IPS-11a (cell line): Measurements from ENCODE around the gene LST1.
A peak's percentile ranks its signal among the peaks of the same experiment; 100 is the strongest.

ENCODE experiments used
- H3K4me3 ChIP-seq: one replicate; pipeline ENCODE4 v1.5.1; 2013; ENCODE audit warnings: low read depth, low read length, control low read depth

The LST1 gene

GRCh38 chr6:31619805-31620585 lies 33.9 kb downstream of the LST1 start:
- peak overlapping the region; percentile 83 for H3K4me3 ChIP-seq

- peak within 1 kb of the TSS; percentile 89 for H3K4me3 ChIP-seq
Observed at GRCh38 chr6:31620586-31621319, 34.7 kb downstream of the LST1 start, which contains the start of gene PRRC2A. TSS of gene PRRC2A (plus strand) at chr6:31620715. CDS start at chr6:31622790, 2,075 bp downstream.

- H3K4me3 ChIP-seq = peak overlapping the region; percentile 89
Observed at GRCh38 chr6:31621320-31621939, 35.4 kb downstream of the LST1 start.

- peak overlapping the region; percentile 89 for H3K4me3 ChIP-seq
Observed at GRCh38 chr6:31621991-31622390, 35.9 kb downstream of the LST1 start.

- H3K4me3 ChIP-seq = no peak overlapping the region
Observed at GRCh38 chr6:31622684-31623091, 36.6 kb downstream of the LST1 start.

GRCh38 chr6:31624070-31624469 lies 38.0 kb downstream of the LST1 start:
- H3K4me3 ChIP-seq = no peak overlapping the region

GRCh38 chr6:31626952-31627351 lies 40.9 kb downstream of the LST1 start:
- H3K4me3 ChIP-seq = no peak overlapping the region

- no peak overlapping the region for H3K4me3 ChIP-seq
Observed at GRCh38 chr6:31627690-31628287, 41.7 kb downstream of the LST1 start.

- H3K4me3 ChIP-seq = no peak overlapping the region
Observed at GRCh38 chr6:31629014-31629413, 42.9 kb downstream of the LST1 start.

GRCh38 chr6:31630177-31630934 lies 44.3 kb downstream of the LST1 start:
- H3K4me3 ChIP-seq = no peak overlapping the region

- no peak overlapping the region for H3K4me3 ChIP-seq
Observed at GRCh38 chr6:31631209-31631608, 45.1 kb downstream of the LST1 start.

GRCh38 chr6:31631681-31632278 lies 45.7 kb downstream of the LST1 start:
- no peak overlapping the region for H3K4me3 ChIP-seq

- H3K4me3 ChIP-seq = no peak overlapping the region
Observed at GRCh38 chr6:31632279-31632946, 46.3 kb downstream of the LST1 start.

- no peak overlapping the region for H3K4me3 ChIP-seq
Observed at GRCh38 chr6:31633447-31633846, 47.4 kb downstream of the LST1 start.

- H3K4me3 ChIP-seq = no peak overlapping the region
Observed at GRCh38 chr6:31634131-31634530, 48.1 kb downstream of the LST1 start.

GRCh38 chr6:31634969-31635575 lies 49.0 kb downstream of the LST1 start:
- H3K4me3 ChIP-seq = no peak overlapping the region

- H3K4me3 ChIP-seq = no peak overlapping the region
Observed at GRCh38 chr6:31636698-31637596, 50.9 kb downstream of the LST1 start.
